Measurements from ENCODE around the gene OR4D6.

The OR4D6 gene

GRCh38 chr11:59501931-59502330 lies 45.2 kb downstream of the OR4D6 start:
- TF ChIP-seq REST (IDR thresholded peaks at IDR 0.05; ENCODE audit: insufficient read depth in 1 of 2, low read depth in 2 of 2, low read length in 2 of 2) = no peak

GRCh38 chr11:59503276-59503675 lies 46.5 kb downstream of the OR4D6 start, which contains the start of gene OR4D11:
Gene OR4D11 (plus strand): TSS chr11:59503576. CDS start chr11:59503576, 0 bp downstream.
- TF ChIP-seq FOXP2 (optimal IDR thresholded peaks at IDR 0.05; ENCODE audit: borderline replicate concordance, extremely low read depth, extremely low read length, insufficient read depth) (no peak), SIN3A (IDR thresholded peaks at IDR 0.05; ENCODE audit: borderline replicate concordance, insufficient read depth, low read length) (no peak), POLR2AphosphoS5 (IDR thresholded peaks at IDR 0.05; ENCODE audit: low read depth, low read length) (no peak), REST (IDR thresholded peaks at IDR 0.05; ENCODE audit: insufficient read depth in 1 of 2, low read depth in 2 of 2, low read length in 2 of 2) (no peak), TAF1 (IDR thresholded peaks at IDR 0.05; ENCODE audit: borderline replicate concordance, insufficient read depth, low read length) (no peak)

Data from PFSK-1 (cell line).